Right forelimb (tissue), 1 donor: ENCODE results near the gene DSC3.
A peak's percentile ranks its signal among the peaks of the same experiment; 100 is the strongest.

Source experiments
- DNase-seq: peaks from one replicate; pipeline ENCODE4 v3.0.0-alpha.2; 2018

The DSC3 gene

GRCh38 chr18:31042406-31043181 lies at the start of gene DSC3:
TSS of gene DSC3 (minus strand) at chr18:31042742. CDS start at chr18:31042660, 82 bp downstream.
- DNase-seq, result peak; percentile 56

- DNase-seq, result no peak
These were observed 48.8 kb upstream of the DSC3 start for GRCh38 chr18:31091350-31091749.

DNA sequence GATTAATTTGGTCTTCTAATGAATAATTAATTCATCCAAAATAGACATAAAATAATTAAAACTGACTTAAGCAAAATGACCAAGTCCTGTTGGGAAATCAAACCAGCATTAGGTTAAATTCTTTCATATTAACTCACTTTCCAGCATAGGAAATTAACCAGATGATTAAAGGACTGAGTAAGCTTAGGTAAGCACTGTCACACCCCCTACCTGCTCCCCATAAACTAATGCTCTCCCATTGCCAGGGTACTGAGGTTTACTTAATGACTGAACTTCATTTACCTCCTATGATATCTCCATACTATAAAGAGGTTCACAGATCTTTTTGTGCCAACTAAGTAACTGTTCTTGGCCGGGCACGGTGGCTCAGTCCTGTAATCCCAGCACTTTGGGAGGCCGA lies 46.0 kb upstream of the DSC3 start:
- DNase-seq, result no peak

GRCh38 chr18:31079973-31080372 lies 37.4 kb upstream of the DSC3 start:
- DNase-seq, result no peak

DNA sequence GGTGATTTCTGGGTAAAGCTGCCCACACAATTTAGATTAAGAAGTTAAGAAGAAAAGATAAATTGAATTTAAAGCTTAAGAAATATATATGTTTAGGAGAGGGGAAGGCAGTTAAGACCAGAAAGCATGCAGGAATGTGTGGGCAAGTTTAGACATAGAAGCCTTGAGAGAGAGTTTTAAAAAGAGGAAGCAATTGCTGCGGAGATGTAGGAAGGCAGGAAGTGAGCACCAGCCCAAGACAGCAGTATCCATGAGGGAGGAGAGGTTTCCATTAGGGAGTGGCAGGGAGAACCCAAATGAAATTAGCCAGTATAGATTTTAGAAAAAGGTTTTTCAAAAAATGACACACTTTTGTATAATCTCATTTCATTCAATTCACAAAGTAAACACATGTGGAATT lies 35.3 kb upstream of the DSC3 start:
- DNase-seq, result no peak

- no peak for DNase-seq
These were observed 29.6 kb upstream of the DSC3 start for GRCh38 chr18:31072175-31072574.

GRCh38 chr18:31070206-31070605 lies 27.7 kb upstream of the DSC3 start:
- DNase-seq, result no peak

- DNase-seq, result no peak
These were observed 23.7 kb upstream of the DSC3 start for GRCh38 chr18:31066266-31066665.

GRCh38 chr18:31065036-31065773 lies 22.7 kb upstream of the DSC3 start:
- no peak for DNase-seq

GRCh38 chr18:31064130-31064529 lies 21.6 kb upstream of the DSC3 start:
- no peak for DNase-seq

DNA sequence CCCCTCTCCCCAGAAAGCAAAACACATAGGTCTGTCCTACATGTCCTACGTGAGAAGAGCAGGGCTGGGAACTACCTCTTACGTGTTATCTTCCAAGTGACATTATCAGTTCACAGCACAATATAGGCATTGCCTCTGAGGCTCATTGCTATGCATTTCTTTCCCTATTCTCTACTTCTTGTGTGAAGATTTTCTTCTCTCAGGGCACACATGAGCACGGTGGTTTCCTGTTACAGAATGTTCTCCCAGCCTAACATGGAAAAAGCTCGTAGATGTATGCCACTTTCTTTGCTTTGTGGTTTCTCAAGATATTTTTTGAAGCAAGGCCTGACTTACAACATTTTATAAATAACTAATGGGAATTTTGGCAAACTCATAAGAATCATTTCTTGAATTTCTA lies 19.4 kb upstream of the DSC3 start:
- DNase-seq, result no peak

DNA sequence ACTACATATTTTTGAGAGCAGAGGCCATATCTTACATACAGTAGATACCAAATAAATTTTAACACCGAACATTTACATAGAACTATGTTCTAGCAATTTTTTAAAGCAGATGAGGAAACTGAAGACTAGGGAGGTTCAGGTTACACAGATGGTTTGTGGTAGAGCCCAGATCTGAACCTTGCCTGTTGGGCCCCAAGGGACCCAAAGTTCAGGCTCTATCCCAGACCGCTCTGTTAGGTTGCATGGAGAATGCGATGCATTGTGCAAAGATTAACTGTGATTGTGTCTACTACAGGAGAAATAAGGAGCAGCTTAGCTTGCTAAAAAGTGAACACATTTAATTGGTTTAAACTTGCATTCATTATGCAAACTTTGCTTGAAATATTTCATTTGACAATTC lies 16.4 kb upstream of the DSC3 start:
- no peak for DNase-seq

DNA sequence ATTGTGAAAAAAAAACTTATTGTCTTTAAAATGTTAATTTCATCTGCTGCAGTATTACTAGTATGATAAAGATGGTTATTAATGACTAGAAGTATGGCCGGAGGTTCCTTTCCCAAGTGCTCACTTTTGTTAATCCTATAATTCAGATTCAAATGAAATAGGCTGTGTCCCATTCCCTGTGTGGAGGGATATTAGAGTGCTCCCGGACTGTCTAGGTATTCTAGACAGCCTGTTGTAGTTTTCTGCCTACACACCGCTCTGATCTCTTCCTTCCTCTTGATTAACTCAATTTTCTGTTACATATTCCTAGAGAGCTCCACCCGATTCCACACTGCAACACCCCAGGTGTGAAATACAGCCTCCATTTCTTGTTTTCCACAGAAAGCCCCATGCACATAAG lies 15.4 kb upstream of the DSC3 start:
- DNase-seq, result no peak

DNA sequence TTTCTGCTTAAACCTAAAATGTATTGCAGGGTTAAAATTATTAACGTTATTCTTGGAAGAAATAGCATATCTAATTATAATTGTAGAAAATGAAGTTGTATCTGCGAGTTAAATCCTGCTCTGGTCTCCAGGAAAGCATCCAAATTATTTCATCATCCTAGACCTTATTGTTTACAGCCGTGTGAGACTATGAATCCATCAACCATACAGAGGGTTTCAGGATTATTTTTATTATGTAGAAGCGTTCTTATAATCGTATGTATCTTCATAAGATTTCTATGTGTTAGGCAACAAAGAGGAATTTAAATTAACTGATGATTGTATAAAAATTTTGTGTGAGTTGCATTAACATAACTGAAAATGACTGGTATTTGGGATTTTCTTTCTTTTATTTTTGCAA lies 14.5 kb upstream of the DSC3 start:
- DNase-seq, result no peak

- DNase-seq, result no peak
These were observed 13.8 kb upstream of the DSC3 start for GRCh38 chr18:31056296-31056695.

DNA sequence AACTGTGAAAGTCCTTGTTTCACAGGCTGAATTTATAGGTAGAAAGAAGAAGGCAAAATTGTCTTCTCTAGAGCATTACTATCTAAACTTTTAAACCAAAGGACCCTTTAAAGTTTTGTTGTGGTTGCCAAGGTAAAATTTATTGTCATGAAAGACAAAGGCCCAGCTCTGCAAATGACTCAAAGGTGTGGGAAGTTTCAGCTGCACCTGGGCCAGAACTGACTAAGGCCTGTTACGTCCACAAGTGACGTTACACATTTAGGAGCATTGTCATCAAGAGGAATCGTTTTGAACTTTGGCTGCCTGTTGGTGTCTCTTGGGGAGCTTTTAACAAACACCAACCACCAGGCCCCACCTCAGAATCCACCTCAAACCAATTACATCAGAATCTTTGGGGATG lies 8.1 kb upstream of the DSC3 start:
- no peak for DNase-seq

DNA sequence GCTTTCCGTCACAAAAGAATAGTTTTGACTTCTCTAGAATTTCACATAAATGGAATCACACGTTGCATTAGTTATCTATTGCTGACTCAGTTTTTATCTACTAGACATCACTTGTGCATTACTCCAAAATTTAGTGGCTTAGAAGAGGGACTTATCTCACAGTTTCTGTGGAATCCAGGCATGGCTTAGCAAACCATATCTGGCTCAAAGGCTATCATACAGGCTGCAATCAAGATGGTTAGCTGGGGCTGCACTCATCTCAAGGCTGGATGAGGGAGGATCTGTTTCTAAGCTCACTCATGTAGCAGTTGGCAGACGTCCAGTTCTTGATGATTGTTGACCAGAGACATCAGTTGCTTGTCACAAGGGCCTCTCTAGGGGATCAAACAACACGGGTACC lies 6.6 kb upstream of the DSC3 start:
- no peak for DNase-seq

DNA sequence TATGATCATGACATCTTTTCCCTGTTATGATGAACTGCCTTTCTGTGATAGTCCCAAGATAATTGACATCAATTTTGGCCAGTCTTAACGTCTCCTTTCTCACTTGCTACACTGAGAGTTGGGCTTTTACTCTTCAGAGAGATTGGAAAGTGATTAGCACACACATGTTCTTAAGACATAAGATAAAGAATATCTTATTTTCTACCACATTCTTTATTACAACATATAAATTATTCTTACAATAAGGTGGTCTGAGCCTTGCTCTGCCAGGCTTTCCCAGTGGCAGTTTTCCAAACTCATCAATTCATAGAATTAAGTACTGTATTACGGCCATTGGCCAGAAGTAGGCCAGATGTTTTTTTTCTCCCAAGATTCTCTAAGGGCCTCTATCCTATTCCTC lies 5.7 kb upstream of the DSC3 start:
- DNase-seq, result no peak

DNA sequence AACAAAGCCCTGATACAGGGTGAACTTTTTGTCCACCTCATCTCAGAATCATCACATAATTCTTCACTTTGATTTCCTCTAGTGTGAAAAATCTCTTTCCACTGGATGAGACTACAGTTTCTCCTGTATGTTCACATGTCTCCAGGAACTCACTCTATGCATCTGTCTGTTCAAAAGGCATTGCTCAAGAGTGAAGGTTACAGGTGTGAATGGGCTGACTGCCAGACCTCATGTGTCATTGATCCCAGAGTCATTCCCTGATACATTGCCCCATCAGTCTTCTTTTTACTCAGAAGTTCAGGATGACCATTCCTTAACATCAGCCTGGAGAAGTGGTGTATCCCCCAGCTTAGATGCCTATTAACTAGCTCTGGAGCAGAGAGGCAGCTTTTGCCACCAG lies 4.4 kb upstream of the DSC3 start:
- DNase-seq, result no peak

GRCh38 chr18:31045599-31045998 lies 3.1 kb upstream of the DSC3 start:
- DNase-seq, result no peak

DNA sequence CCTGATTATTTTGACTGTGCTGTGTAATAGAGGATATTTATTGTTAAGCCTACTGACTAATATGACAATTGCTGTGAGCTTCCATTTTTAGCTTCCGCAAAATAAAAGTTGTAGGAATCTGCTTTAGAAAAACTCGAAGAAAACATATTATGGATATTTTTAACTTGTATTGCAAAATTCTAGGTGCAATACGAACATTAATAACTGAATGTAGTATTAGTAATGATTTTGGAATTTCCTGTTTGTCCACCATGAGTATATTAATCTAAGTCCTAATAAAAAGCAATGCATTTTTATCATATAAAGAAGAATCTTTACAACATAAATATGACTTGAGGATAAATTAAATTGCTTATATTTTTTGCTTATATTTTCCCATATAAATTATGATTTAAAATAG lies 2.4 kb upstream of the DSC3 start:
- DNase-seq, result no peak

DNA sequence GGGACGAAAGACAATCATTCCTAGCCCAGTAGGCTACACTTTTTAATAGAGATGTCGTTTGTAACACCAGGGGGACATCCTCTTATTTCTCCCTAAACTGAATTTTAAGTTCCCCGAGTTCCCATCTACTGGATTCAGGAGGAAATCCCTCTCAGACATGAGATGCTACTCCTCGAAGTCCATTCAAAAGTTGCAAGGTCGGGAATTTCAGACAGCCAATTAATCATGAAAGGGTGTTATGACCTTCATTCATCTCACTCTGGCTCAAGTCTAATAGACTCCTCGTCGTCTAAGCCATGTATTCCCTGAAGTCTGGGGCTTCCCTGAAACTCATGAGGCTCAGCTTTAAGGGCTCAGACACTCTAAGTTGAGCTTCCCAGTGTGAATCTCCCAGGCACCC lies 1.2 kb upstream of the DSC3 start:
- DNase-seq, result no peak

- no peak for DNase-seq
These were observed 497 bp downstream of the DSC3 start for GRCh38 chr18:31042084-31042405.

- peak; percentile 48 for DNase-seq
These were observed 1.1 kb downstream of the DSC3 start for GRCh38 chr18:31041271-31042083.
